Measurements from ENCODE around the gene NCDN. TPM values are rescaled to one million over a fixed set of nuclear protein-coding genes. Genes with fewer than 3 reads are reported as not detected.
A peak's percentile ranks its signal among the peaks of the same experiment; 100 is the strongest.

NCDN gene
- polyA plus RNA-seq, 6 donors from 2014 or later = 4.8 to 13.0 (median 6.7) TPM

DNA sequence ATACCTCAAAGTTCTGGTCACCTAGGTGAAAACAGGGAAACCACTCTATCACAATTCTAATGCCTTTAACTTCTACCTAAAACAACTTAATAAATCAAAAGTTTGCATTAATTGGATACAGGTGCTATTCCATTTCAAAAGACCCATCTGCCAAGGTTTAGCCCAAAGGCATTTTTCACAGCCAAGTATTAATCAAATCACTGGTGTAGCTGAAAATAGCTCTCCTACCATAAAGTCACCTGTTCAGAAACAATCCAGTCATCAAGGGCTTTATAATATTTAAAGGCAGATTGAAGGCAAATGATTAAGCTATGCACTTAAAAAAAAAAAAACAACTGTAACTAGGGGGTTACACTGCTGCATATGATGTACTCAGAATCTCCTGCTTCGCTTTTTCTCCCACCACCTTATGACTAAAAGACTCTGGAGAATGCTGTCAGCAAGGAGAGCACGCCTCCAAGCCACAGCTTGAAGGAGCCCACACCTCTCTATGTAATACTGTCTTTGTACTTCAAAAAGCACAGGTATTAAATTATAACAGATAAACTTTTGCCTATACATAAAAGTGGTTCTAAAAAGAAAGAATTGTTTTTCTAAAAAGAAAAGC, 20.9 kb upstream of the NCDN start:
- Mint-ChIP-seq H3K27ac (peak overlapping the region in 4 of 6 donors; percentile 18 to 47 (median 36)), H3K36me3 (peaks cover 0 to 3% of the 10 kb centered on the region in 2 donors), H3K27me3 (no peaks in the 10 kb centered on the region), H3K4me1 (peaks cover 32 to 55% (median 38%) of the 10 kb centered on the region in 3 donors), H3K9me3 (no peaks in the 10 kb centered on the region), H3K4me3 (no peak overlapping the region)
- ATAC-seq (ENCODE audit: low read depth in 2 of 2) (no peak), DNase-seq (no peak)

DNA sequence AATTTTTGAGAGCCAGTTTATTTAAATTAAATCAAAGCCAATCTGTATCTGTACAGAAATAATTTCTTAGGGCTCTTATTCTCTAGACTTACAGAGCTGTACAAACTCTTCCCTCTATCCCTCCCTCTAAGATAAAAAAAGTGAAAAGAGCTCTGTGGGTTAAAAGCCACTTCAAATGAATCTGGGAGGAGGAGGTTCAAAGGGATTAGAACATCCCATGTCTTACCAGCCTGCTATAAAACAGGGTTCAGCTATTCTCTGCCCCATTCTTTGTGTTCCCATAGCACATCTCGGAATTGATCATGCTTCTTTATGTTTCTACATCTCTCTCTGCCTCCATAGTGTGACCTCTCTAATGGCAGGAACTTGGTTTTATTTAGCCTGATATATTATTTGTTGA, 19.8 kb upstream of the NCDN start:
- no peak for ATAC-seq (ENCODE audit: low read depth in 2 of 2)
- no peak overlapping the region for H3K4me3 Mint-ChIP-seq
- DNase-seq = no peak
- H3K27ac Mint-ChIP-seq = no peak overlapping the region
- no peaks in the 10 kb centered on the region for H3K27me3 Mint-ChIP-seq
- peaks cover 0 to 3% of the 10 kb centered on the region in 2 donors for H3K36me3 Mint-ChIP-seq
- H3K9me3 Mint-ChIP-seq = no peaks in the 10 kb centered on the region
- peaks cover 35 to 52% (median 38%) of the 10 kb centered on the region in 3 donors for H3K4me1 Mint-ChIP-seq

DNA sequence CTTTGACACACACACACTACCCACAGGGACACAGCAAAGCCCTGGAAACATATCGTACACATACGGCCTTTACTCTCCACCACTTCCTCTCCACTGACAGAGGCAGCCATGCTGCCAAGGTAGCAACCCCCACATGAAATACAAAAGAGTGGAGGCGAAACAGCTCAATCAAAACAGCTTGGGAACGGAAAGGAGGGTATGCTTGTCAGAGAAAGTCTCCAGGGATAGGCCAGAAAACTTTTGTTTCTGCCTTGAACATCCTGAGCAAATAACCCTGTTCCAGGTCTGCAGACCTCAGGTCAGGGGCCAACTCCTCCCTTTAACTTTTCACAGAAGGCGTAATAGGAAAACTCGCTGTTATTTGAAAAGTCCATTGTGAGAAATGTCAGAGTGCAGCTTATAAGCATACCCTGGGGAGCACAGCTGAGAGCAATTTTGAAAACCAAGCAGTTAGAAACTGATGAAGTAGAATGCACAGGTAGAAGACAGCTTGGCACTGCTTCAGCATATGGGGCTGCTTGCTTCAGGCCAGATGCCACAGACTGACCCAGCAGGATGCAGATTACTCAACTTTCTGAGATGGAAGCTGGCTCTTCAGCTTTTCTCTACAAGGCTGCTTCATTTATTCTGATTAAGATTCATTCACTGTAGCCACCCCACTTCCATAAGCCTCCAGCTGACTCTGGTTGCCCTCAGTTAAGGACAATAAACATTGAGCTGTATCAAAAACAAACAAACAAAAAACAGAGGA, 18.4 kb upstream of the NCDN start:
- peak overlapping the region in 5 of 8 donors; percentile 10 to 27 (median 18) for H3K4me3 Mint-ChIP-seq
- ATAC-seq (ENCODE audit: low read depth in 2 of 2) = peak in 1 of 2 donors; percentile 45
- H3K27ac Mint-ChIP-seq = peak overlapping the region; percentile 35 to 82 (median 66)
- no peaks in the 10 kb centered on the region for H3K27me3 Mint-ChIP-seq
- peaks cover 38 to 51% (median 47%) of the 10 kb centered on the region in 3 donors for H3K4me1 Mint-ChIP-seq
- no peaks in the 10 kb centered on the region for H3K9me3 Mint-ChIP-seq
- no peak for DNase-seq
- peaks cover 0 to 8% of the 10 kb centered on the region in 2 donors for H3K36me3 Mint-ChIP-seq

DNA sequence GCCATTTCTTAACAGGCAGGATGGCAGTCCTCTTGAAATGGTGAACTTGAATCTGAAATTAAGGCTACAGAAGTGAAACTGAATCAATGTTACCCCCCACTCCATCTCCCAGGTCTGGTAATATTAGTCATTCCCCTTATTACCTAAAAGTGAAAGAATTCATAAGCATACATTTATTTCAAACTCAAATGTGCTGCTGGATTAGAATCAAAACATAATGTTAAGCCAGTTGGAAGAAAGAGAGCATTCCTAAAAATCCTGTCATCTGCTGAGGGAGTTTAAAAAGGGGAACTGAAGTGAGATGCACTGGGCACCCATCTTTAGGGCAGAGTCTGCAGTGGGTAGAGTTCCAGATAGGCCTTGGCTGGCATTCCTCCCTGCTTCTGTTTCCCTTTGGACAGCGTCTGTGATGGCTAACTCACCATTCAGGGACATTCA, 17.8 kb upstream of the NCDN start:
- peaks cover 40 to 51% (median 48%) of the 10 kb centered on the region in 3 donors for H3K4me1 Mint-ChIP-seq
- DNase-seq (no peak), ATAC-seq (ENCODE audit: low read depth in 2 of 2) (peak; percentile 55 to 64)
- peak overlapping the region in 4 of 8 donors; percentile 14 to 22 (median 18) for H3K4me3 Mint-ChIP-seq
- H3K27me3 Mint-ChIP-seq = no peaks in the 10 kb centered on the region
- peaks cover 0 to 8% of the 10 kb centered on the region in 2 donors for H3K36me3 Mint-ChIP-seq
- no peaks in the 10 kb centered on the region for H3K9me3 Mint-ChIP-seq
- H3K27ac Mint-ChIP-seq = peak overlapping the region in 5 of 6 donors; percentile 35 to 82 (median 76)

DNA sequence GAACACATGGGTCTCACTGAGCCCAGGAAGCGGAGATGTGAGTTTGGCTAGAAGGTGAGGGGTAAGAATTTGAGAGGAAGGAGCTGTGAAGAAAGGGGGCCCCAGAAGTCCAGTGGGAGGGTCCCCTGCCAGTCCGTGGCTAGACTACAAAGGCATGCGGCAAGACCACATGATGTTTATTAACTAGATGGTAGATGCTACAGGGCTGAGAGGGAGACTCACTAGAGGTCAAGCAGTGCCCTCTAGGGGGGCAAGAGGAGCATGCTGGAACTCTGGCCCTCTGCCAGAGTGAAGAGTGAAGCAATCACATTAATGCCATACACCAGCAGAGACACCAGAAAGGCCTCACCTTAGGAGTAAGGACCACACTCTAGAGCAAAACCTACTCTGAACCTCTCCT, 12.6 kb upstream of the NCDN start:
- H3K27ac Mint-ChIP-seq = peak overlapping the region in 1 of 6 donors; percentile 66
- H3K36me3 Mint-ChIP-seq = peaks cover 16 to 17% of the 10 kb centered on the region in 2 donors
- H3K4me1 Mint-ChIP-seq = peaks cover 34 to 48% (median 37%) of the 10 kb centered on the region in 3 donors
- H3K9me3 Mint-ChIP-seq = no peaks in the 10 kb centered on the region
- no peak overlapping the region for H3K4me3 Mint-ChIP-seq
- ATAC-seq (ENCODE audit: low read depth in 2 of 2) = no peak
- DNase-seq = no peak
- no peaks in the 10 kb centered on the region for H3K27me3 Mint-ChIP-seq

DNA sequence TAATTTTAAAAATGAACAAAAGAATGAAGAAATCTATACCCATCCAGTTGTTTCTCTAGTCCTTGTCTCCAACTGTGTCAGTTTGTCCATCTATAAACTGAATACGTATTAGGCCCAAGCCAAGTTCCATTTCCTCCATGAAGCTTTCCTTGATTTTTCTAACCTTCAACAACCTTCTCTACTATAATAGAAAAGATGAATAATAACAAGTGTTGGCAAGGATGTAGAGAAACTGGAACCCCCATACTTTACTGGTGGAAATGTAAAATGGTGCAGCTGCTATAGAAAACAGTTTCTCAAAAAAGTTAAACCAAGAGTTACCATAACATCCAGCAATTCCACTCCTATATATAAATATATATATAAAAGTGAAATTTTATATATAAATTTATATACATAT, 11.0 kb upstream of the NCDN start:
- Mint-ChIP-seq H3K4me1 (peaks cover 27 to 36% (median 29%) of the 10 kb centered on the region in 3 donors), H3K36me3 (peaks cover 16 to 17% of the 10 kb centered on the region in 2 donors)
- ATAC-seq (ENCODE audit: low read depth in 2 of 2) = no peak

DNA sequence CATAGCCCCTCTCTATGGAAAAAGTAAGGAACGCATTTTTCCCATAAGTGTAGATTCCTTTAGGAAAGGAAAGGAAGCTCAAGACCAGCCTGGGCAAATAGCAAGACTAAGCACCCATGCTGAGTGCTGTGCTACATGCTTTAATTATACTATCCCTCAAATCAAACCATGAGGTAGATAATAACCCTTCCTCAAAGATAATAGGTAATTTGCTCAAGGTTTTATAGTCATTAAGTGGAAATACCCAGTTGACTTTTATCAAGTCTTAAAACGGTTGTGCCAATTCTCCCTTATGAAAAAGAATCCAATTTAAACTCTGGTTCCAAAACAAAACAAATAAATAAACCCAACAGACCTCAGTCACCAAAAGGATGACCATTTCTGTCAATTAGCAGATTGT, 3.7 kb upstream of the NCDN start:
- peaks cover 0 to 5% of the 10 kb centered on the region in 2 donors for H3K36me3 Mint-ChIP-seq
- DNase-seq = no peak
- no peak overlapping the region for H3K27ac Mint-ChIP-seq
- peak overlapping the region in 1 of 8 donors; percentile 11 for H3K4me3 Mint-ChIP-seq
- peaks cover 29 to 34% (median 31%) of the 10 kb centered on the region in 3 donors for H3K4me1 Mint-ChIP-seq
- no peaks in the 10 kb centered on the region for H3K9me3 Mint-ChIP-seq
- no peaks in the 10 kb centered on the region for H3K27me3 Mint-ChIP-seq
- ATAC-seq (ENCODE audit: low read depth in 2 of 2) = no peak

More for the DNA sequence above, 11.0 kb upstream of the NCDN start:
- H3K27me3 Mint-ChIP-seq = no peaks in the 10 kb centered on the region
- H3K27ac Mint-ChIP-seq = no peak overlapping the region
- H3K9me3 Mint-ChIP-seq = no peaks in the 10 kb centered on the region
- H3K4me3 Mint-ChIP-seq = no peak overlapping the region
- DNase-seq = no peak

DNA sequence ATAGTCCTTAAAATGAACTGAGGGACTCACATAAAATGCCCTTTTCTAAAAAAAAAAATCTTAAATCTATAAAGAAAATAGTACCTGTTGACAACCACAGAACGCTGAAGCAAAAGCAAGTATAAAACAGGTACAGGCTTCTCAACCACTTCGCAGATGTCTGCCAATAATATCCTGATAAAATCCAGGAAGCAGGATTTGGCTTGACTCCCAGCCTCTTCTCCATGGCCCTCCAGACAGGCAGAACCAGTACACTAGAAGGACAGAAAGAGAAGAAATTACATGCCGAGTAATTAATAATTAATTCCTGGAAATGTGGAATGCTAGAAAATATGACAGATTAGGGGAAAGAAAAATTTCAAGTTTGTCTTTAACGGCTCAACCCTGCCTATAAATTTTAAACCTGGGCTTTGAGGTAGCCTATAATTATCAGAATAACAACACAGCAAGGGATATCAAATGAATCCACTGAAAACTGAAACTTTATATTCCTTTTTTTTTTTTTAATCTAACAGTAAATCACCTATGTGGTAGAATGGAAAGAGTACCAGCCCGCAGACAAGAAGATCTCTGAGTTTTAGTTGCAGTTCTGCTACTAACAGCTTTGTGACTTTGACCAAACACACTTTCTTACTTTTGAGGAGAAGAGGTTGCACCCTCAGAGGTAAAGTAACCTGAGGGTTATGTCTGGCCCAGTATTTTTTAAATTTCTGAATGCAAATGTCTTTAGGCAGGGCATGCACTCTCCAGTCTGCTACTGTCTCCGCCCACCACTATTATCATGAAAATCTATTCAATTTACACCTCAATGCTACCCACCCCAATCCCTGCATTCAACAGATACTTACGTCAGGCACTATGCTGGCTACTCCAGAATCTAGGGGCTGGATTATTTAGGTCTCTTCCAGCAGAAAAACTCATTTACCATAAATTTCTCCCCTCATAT, 3.1 kb upstream of the NCDN start:
- Mint-ChIP-seq H3K4me1 (peaks cover 33 to 37% (median 36%) of the 10 kb centered on the region in 3 donors), H3K9me3 (no peaks in the 10 kb centered on the region), H3K36me3 (peaks cover 0 to 5% of the 10 kb centered on the region in 2 donors), H3K27me3 (no peaks in the 10 kb centered on the region), H3K4me3 (peak overlapping the region in 3 of 8 donors; percentile 22 to 99 (median 95)), H3K27ac (peak overlapping the region in 1 of 6 donors; percentile 30)
- DNase-seq (no peak), ATAC-seq (ENCODE audit: low read depth in 2 of 2) (no peak)

DNA sequence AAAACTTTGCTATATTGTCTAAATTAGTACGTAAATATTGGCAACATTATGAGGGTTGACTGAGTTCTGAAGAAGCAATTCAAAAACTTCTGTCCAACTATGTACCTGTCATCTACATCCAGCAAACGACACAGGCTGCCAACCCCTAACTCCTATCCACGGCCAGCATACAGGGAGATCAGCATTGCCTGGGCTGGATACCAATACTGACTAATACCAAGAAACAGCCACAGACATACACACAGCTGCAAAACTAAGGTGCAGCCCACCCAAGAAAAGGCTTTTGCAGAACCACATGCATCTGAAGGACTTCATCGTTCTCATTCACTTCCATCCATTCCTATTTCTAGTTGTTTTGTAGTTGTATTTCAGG, 2.4 kb upstream of the NCDN start:
- H3K4me1 Mint-ChIP-seq = peaks cover 37 to 39% (median 37%) of the 10 kb centered on the region in 3 donors
- peaks cover 0 to 5% of the 10 kb centered on the region in 2 donors for H3K36me3 Mint-ChIP-seq
- no peaks in the 10 kb centered on the region for H3K27me3 Mint-ChIP-seq
- DNase-seq (no peak), ATAC-seq (ENCODE audit: low read depth in 2 of 2) (no peak)
- peak overlapping the region in 2 of 6 donors; percentile 8 to 10 for H3K27ac Mint-ChIP-seq
- H3K9me3 Mint-ChIP-seq = no peaks in the 10 kb centered on the region
- peak overlapping the region in 7 of 8 donors; percentile 50 to 99 (median 95) for H3K4me3 Mint-ChIP-seq

DNA sequence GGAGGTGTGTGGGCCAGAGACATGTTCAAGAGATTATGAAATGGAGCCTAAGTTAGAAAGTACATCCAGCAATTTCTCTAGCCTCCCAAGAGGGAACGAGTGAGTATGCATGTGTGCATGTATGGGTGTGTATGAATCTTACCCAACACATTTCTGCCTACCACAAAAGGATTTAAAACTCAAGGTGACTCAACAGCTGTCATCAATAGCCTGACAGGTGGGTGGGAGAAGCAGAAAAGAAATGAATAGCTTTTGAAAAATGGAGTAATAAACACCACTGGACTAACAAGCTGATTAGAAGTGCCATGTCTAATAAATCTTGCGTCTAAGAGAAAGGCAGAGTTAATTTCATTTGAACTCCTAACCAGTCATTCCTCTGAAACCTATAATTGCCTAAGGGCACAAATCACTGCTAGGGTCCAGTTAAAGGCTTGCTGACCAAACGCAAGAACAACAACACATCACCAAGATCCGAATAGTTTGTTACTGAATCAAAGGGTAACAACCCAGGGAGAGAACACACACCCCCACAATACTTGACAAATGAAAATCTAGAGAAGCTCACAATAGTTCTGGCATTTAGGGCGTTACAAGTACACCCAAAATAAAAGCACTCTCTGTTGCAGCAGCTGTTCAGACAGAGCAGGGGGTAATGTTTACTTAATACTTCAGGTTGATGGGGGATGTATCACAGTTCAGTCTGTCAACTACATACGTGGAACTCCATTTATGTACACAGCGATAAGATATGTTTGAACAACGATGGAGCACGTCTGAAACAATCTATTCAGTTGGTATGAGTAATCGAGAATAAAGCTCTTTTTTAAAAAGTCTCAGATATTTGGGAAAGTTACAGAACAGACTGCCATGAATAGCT, 1.8 kb upstream of the NCDN start:
- no peaks in the 10 kb centered on the region for H3K9me3 Mint-ChIP-seq
- H3K4me3 Mint-ChIP-seq = peak overlapping the region; percentile 77 to 99 (median 97)
- H3K36me3 Mint-ChIP-seq = peaks cover 0 to 5% of the 10 kb centered on the region in 2 donors
- peaks cover 37 to 39% (median 39%) of the 10 kb centered on the region in 3 donors for H3K4me1 Mint-ChIP-seq
- ATAC-seq (ENCODE audit: low read depth in 2 of 2) (no peak), DNase-seq (no peak)
- peak overlapping the region in 3 of 6 donors; percentile 10 to 95 (median 91) for H3K27ac Mint-ChIP-seq
- no peaks in the 10 kb centered on the region for H3K27me3 Mint-ChIP-seq

DNA sequence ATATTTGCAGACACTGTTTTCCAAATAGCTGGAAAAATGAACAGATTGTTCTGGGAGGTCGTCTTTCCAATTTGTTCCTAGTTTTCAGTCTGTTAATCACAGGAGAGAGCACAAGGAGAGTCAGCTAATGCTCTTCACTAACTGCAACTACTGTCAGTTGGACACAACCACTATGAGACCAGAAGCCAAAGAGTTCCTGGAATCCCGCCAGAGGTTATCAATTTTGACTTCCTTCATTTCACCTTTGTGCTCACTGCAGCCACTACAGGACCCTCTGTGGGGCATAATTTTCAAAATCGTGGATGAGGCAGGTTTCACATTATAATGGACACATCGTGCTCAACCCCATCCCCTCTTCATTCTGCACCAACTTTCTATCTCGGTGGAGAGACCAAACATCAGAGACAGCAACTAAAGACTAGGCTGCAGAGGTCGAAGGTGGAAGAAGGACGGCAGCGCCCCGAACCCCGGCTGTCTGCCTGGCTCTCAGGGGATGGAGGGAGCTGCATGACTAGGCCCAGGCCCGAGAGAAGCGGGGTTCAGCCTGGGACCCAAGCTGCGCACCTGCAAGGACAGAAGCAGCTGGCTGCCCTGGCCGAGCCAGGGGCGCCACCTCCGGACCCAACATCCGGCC, 998 bp upstream of the NCDN start:
- ATAC-seq (ENCODE audit: low read depth in 2 of 2) (peak in 1 of 2 donors; percentile 1), DNase-seq (no peak)
- Mint-ChIP-seq H3K27me3 (no peaks in the 10 kb centered on the region), H3K9me3 (no peaks in the 10 kb centered on the region), H3K4me3 (peak overlapping the region; percentile 95 to 99 (median 98)), H3K27ac (peak overlapping the region in 5 of 6 donors; percentile 36 to 95 (median 60)), H3K36me3 (peaks cover 0 to 5% of the 10 kb centered on the region in 2 donors), H3K4me1 (peaks cover 41 to 43% (median 43%) of the 10 kb centered on the region in 3 donors)

DNA sequence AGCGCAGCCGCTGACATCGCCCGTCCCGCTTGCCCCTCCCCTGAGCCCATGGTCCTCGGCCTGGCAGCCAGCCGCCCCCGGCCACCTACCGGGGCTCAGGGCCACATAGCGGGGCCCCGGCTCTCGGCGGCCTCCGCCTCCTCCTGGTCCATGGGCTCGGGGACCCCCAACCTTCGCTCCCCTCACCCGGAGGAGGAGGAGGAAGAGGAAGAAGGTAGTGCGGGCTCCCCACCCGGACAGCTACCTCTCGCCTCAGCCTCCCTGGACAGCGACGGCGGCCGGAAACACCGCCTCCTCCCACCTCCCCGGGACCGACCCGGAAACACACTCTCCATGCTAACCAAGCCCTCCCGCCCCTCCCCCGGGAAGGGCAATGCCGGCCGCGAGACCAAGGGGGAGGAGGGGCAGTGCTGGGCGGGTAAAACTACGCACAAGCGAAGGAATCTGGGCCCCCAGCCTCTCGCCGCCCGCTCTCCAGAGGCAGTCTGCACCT, 435 bp upstream of the NCDN start, which contains the start of gene KIAA0319L:
Gene KIAA0319L, minus strand, starts transcription at position 286 of the 493 bp plus-strand sequence. CDS start 2,912 bp downstream, outside the sequence.
- H3K27ac Mint-ChIP-seq = peak within 1 kb of the TSS; percentile 72 to 97 (median 95)
- no peaks in the 10 kb centered on the region for H3K9me3 Mint-ChIP-seq
- H3K4me3 Mint-ChIP-seq = peak within 1 kb of the TSS; percentile 95 to 99 (median 98)
- ATAC-seq (ENCODE audit: low read depth in 2 of 2) (peak; percentile 59), DNase-seq (no peak)
- peaks cover 42 to 43% (median 43%) of the 10 kb centered on the region in 3 donors for H3K4me1 Mint-ChIP-seq
- H3K27me3 Mint-ChIP-seq = no peaks in the 10 kb centered on the region
- peaks cover 0 to 5% of the 10 kb centered on the region in 2 donors for H3K36me3 Mint-ChIP-seq

Measured in naive B cell (primary cell).